B cell (primary cell): ENCODE measurements around the gene CTDSP2. TPM values are rescaled to one million over a fixed set of nuclear protein-coding genes. Genes with fewer than 3 reads are reported as not detected.

ENCODE experiments used
- ATAC-seq: fragments of 200-7000 bp; cut with Tn5 transposase; one replicate; pipeline ENCODE4 v1.10.0; 2021; ENCODE audit warnings: low read depth, mild to moderate bottlenecking, moderate number of reproducible peaks, moderate library complexity
- CTCF ChIA-PET: fragments of 350-600 bp; sonication (Branson Sonifier 250); formaldehyde crosslinking; loops from one replicate; lab custom pipeline; 2021; ENCODE audit warnings: antibody characterized with exemption, inconsistent platforms; lab: Charles Lee
- POLR2A ChIA-PET: fragments of 350-600 bp; sonication (Branson Sonifier 250); formaldehyde crosslinking; loops from one replicate; lab custom pipeline; 2021; ENCODE audit warnings: antibody characterized with exemption; lab: Charles Lee
- DNase-seq: peaks from one replicate; pipeline ENCODE4 v3.0.0; 2013
- H2AFZ ChIP-seq: 2 replicates; pipeline ENCODE4 v1.6.1; 2012; ENCODE audit warnings: mild to moderate bottlenecking, low read depth, low read length; ENCODE audit not compliant: insufficient read depth, poor library complexity, severe bottlenecking
- H3K27ac ChIP-seq, 2 donors: 1 replicate in 1 of 2; 2 replicates in 1 of 2; pipeline ENCODE4 v1.5.1; 2012 to 2013; ENCODE audit warnings: low read length in 2 of 2, mild to moderate bottlenecking in 2 of 2, moderate library complexity in 1 of 2
- H3K27me3 ChIP-seq, 4 experiments: fragments of 200-600 bp in 1 of 4; sonication (generic) in 1 of 4; replicated peaks in 1 of 4; 1 replicate in 2 of 4; 2 replicates in 2 of 4; pipeline versions ENCODE4 v1.6.1 to v1.7.0; 2013 to 2016; ENCODE audit warnings: low read length in 3 of 4, mild to moderate bottlenecking in 2 of 4, mixed read lengths in 1 of 4, moderate library complexity in 1 of 4; ENCODE audit not compliant: insufficient read depth in 4 of 4, control insufficient read depth in 3 of 4; ENCODE audit errors: control extremely low read depth in 1 of 4
- H3K36me3 ChIP-seq, 2 experiments: replicated peaks in 1 of 2; 1 replicate in 1 of 2; 2 replicates in 1 of 2; pipeline versions ENCODE4 v1.6.1 to v1.7.1; 2013; ENCODE audit warnings: low read length in 1 of 2; ENCODE audit not compliant: insufficient read depth in 2 of 2, control insufficient read depth in 1 of 2; ENCODE audit errors: control extremely low read depth in 1 of 2, extremely low read depth in 1 of 2
- H3K4me1 ChIP-seq, 2 donors: fragments of 200-600 bp in 1 of 2; sonication (generic) in 1 of 2; 1 replicate in 1 of 2; 2 replicates in 1 of 2; pipeline versions ENCODE4 v1.5.1 to v1.6.1; 2013 to 2017; ENCODE audit warnings: low read length in 2 of 2; ENCODE audit not compliant: control insufficient read depth in 2 of 2, insufficient read depth in 2 of 2
- H3K4me2 ChIP-seq: replicated peaks from 2 replicates; pipeline ENCODE3; 2012; ENCODE audit warnings: mild to moderate bottlenecking, low read depth, low read length; ENCODE audit not compliant: poor library complexity, severe bottlenecking
- H3K4me3 ChIP-seq, 5 experiments: fragments of 200-600 bp in 1 of 5; sonication (generic) in 1 of 5; 1 replicate in 3 of 5; 2 replicates in 2 of 5; pipeline versions ENCODE4 v1.5.1 to v1.7.0; 2011 to 2016; ENCODE audit warnings: low read length in 4 of 5, mild to moderate bottlenecking in 4 of 5, low read depth in 2 of 5, control low read depth in 1 of 5, moderate library complexity in 1 of 5; ENCODE audit not compliant: insufficient read depth in 1 of 5; ENCODE audit errors: control extremely low read depth in 1 of 5, extremely low read depth in 1 of 5
- H3K79me2 ChIP-seq: fragments of 200-600 bp; sonication (generic); one replicate; pipeline ENCODE4 v1.6.0; 2016; ENCODE audit warnings: low read length; ENCODE audit not compliant: control insufficient read depth, insufficient read depth
- H3K9ac ChIP-seq: fragments of 200-600 bp; sonication (generic); 2 replicates; pipeline ENCODE4 v1.6.1; 2017; ENCODE audit warnings: mild to moderate bottlenecking, low read length, moderate library complexity
- H3K9me3 ChIP-seq, 3 donors: one replicate each; pipeline versions ENCODE4 v1.6.1 to v1.7.1; 2013; ENCODE audit warnings: low read length in 2 of 3; ENCODE audit not compliant: control insufficient read depth in 2 of 3, insufficient read depth in 1 of 3; ENCODE audit errors: control extremely low read depth in 1 of 3
- H4K20me1 ChIP-seq: 2 replicates; pipeline ENCODE4 v1.6.0; 2012; ENCODE audit warnings: mild to moderate bottlenecking, low read length; ENCODE audit not compliant: insufficient read depth, control insufficient read depth, poor library complexity, severe bottlenecking
- H3K27ac Mint-ChIP-seq: one replicate; pipeline ENCODE4 v1.8.0; 2021; ENCODE audit warnings: mixed read lengths
- H3K27me3 Mint-ChIP-seq: one replicate; pipeline ENCODE4 v1.8.0; 2021; ENCODE audit warnings: mixed read lengths
- H3K4me1 Mint-ChIP-seq: one replicate; pipeline ENCODE4 v1.8.0; 2021; ENCODE audit warnings: mixed read lengths
- H3K4me3 Mint-ChIP-seq: one replicate; pipeline ENCODE4 v1.8.0; 2021; ENCODE audit warnings: mixed read lengths
- H3K9me3 Mint-ChIP-seq: one replicate; pipeline ENCODE4 v1.8.0; 2022; ENCODE audit warnings: mixed read lengths; ENCODE audit not compliant: insufficient read depth
- EZH2 ChIP-seq: IDR thresholded peaks from 2 replicates; pipeline ENCODE4 v1.6.1; 2012; ENCODE audit warnings: borderline replicate concordance, low read depth, mild to moderate bottlenecking, moderate library complexity, low read length; ENCODE audit not compliant: insufficient read depth, poor library complexity, severe bottlenecking
- WGBS: methylation state at CpG from one replicate; pipeline ENCODE4 v1.1.5; 2013; ENCODE audit warnings: missing lambda C conversion rate; ENCODE audit not compliant: insufficient coverage; 5-methylcytosine and 5-hydroxymethylcytosine counted together
- intact Hi-C: fragments of 100-400 bp; cut with micrococcal nuclease; formaldehyde crosslinking; loops from one replicate; pipeline ENCODE4 v1.10.0; 2022
- polyA plus RNA-seq: library from polyadenylated mRNA; depleted of rRNA; stranded (reverse); fragments of >200 nt; gene quantifications from 2 replicates; pipeline ENCODE4 v1.2.3, GENCODE V29; 2012
- total RNA-seq, 2 donors: library from RNA; stranded (reverse); fragments of 120-200 nt in 1 of 2; gene quantifications; 1 replicate in 1 of 2; 2 replicates in 1 of 2; pipeline versions ENCODE4 v1.2.3 to v1.2.4, GENCODE V29; 2013 to 2022
- TF ChIP-seq, protein P1 (sequence below): fragments of 200-600 bp; IDR thresholded peaks from one replicate; pipeline ENCODE4 v1.8.0; 2022; ENCODE audit warnings: antibody characterized with exemption, mild to moderate bottlenecking

The CTDSP2 gene
- total and polyA plus RNA-seq, 2 donors (not counting 1 experiment from before 2014, with no cell fraction given): 99.1 to 209 TPM

GRCh38 chr12:57854965-57855364, 8.4 kb upstream of the CTDSP2 start:
- CTCF ChIA-PET: interaction anchor here (1.0 to 4.7 kb wide), 5 partner anchors 10 to 50 kb away, joined by 4 to 14 read pairs (median 5); no protein-coding TSS in a partner anchor
- no peak for DNase-seq
- no peak for TF ChIP-seq EZH2
- TF ChIP-seq, protein P1, sequence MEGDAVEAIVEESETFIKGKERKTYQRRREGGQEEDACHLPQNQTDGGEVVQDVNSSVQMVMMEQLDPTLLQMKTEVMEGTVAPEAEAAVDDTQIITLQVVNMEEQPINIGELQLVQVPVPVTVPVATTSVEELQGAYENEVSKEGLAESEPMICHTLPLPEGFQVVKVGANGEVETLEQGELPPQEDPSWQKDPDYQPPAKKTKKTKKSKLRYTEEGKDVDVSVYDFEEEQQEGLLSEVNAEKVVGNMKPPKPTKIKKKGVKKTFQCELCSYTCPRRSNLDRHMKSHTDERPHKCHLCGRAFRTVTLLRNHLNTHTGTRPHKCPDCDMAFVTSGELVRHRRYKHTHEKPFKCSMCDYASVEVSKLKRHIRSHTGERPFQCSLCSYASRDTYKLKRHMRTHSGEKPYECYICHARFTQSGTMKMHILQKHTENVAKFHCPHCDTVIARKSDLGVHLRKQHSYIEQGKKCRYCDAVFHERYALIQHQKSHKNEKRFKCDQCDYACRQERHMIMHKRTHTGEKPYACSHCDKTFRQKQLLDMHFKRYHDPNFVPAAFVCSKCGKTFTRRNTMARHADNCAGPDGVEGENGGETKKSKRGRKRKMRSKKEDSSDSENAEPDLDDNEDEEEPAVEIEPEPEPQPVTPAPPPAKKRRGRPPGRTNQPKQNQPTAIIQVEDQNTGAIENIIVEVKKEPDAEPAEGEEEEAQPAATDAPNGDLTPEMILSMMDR: no peak

GRCh38 chr12:57853864-57854556, 7.5 kb upstream of the CTDSP2 start:
- H3K4me2 ChIP-seq: no peak overlapping the region
- H3K9me3 Mint-ChIP-seq: no peaks in the 10 kb centered on the region
- H3K27me3 ChIP-seq: peaks cover 0 to 31% (median 11%) of the 10 kb centered on the region in 4 experiments
- TF ChIP-seq, protein P1: no peak
- TF ChIP-seq EZH2: no peak
- H3K9me3 ChIP-seq: peaks cover 0 to 2% (median 0%) of the 10 kb centered on the region in 3 donors
- intact Hi-C loops: no loop called here
- peaks cover 25 to 33% of the 10 kb centered on the region in 2 donors for H3K4me1 ChIP-seq
- DNase-seq (no peak), ATAC-seq (no peak)
- H3K4me1 Mint-ChIP-seq: peaks cover 31% of the 10 kb centered on the region
- H3K27ac ChIP-seq: no peak overlapping the region
- no peak overlapping the region for H2AFZ ChIP-seq
- H4K20me1 ChIP-seq: peaks cover 10% of the 10 kb centered on the region
- H3K27me3 Mint-ChIP-seq: peaks cover 46% of the 10 kb centered on the region
- H3K9ac ChIP-seq: no peak overlapping the region
- ChIA-PET POLR2A (no interaction called here), CTCF (interaction anchor here (0.5 to 4.7 kb wide), 7 partner anchors 10 to 90 kb away, joined by 3 to 14 read pairs (median 5); no protein-coding TSS in a partner anchor)
- H3K27ac Mint-ChIP-seq: no peak overlapping the region
- no peaks in the 10 kb centered on the region for H3K36me3 ChIP-seq
- H3K79me2 ChIP-seq: no peaks in the 10 kb centered on the region
- WGBS: 93% methylated on average over 2 of the region's 2 CpGs
- H3K4me3 Mint-ChIP-seq: no peak overlapping the region
- no peak overlapping the region for H3K4me3 ChIP-seq

More at GRCh38 chr12:57854965-57855364, 8.4 kb upstream of the CTDSP2 start:
- peaks cover 0 to 41% (median 11%) of the 10 kb centered on the region in 4 experiments for H3K27me3 ChIP-seq
- no peaks in the 10 kb centered on the region for H3K36me3 ChIP-seq
- Mint-ChIP-seq H3K27ac (no peak overlapping the region), H3K27me3 (peaks cover 56% of the 10 kb centered on the region), H3K9me3 (no peaks in the 10 kb centered on the region), H3K4me1 (peaks cover 31% of the 10 kb centered on the region), H3K4me3 (no peak overlapping the region)
- no peak for ATAC-seq
- no peak overlapping the region for H3K27ac ChIP-seq
- no peak overlapping the region for H3K9ac ChIP-seq
- no peak overlapping the region for H3K4me2 ChIP-seq
- intact Hi-C loops: no loop called here
- peaks cover 10% of the 10 kb centered on the region for H4K20me1 ChIP-seq
- 31% methylated on average over 5 of the region's 6 CpGs for WGBS
- no peaks in the 10 kb centered on the region for H3K79me2 ChIP-seq
- peaks cover 0 to 2% (median 0%) of the 10 kb centered on the region in 3 donors for H3K9me3 ChIP-seq
- H3K4me1 ChIP-seq: peaks cover 25 to 33% of the 10 kb centered on the region in 2 donors
- no peak overlapping the region for H2AFZ ChIP-seq
- POLR2A ChIA-PET: no interaction called here
- no peak overlapping the region for H3K4me3 ChIP-seq
